ENCODE results near the gene KLHDC9. TPM values are rescaled to one million over a fixed set of nuclear protein-coding genes. Genes with fewer than 3 reads are reported as not detected.
A peak's percentile ranks its signal among the peaks of the same experiment; 100 is the strongest.
"Not testable (repeated sequence)": the region's sequence is repeated elsewhere in the genome, so short reads cannot be mapped to it uniquely, and the experiment has no call there.

The KLHDC9 gene
- 0.93 and 1.5 TPM in 2 replicates for total RNA-seq

DNA sequence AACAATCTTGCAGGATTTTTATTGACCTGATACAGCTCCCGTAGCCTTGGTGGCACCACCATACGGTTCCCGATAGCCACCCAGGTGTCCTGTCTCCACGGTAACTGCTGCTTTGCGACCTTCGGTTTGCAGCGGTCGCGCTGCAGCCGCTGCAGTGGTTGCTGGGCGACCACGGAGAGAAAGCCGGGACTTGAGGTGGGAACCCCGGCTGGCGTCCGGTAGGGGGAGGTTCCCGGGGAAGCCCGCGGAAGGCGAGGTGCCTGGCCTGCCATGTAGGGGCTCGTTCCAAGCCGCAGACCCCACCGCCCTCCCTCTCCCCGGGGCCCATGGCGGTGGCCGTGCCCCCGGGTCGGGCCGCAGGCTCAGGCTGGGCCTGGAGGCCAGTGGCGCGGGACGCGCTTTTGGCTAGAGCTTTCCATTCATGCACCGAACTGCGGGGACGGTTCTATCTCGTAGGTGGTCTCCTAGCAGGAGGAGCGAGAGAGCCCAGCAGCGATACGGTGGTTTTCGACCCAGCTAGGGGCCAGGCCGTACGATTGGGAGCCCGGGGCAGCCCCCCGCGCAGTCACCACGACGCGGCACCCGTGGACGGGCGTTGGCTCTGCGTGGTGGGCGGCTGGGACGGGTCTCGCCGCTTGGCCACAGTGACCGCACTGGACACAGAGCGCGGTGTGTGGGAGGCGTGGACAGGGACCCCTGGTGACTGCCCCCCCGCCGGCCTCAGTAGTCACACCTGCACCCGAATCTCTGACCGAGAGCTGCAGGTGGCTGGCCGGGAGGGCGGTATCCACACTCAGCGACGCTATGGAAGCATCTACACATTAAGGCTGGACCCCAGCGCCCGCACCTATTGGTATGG, at the start of gene KLHDC9:
Gene KLHDC9 (plus strand): TSS at position 152 of the 859 bp plus-strand sequence. CDS start 175 bp downstream, at position 327.
- DNase-seq = peak; percentile 88

GRCh38 chr1:161048949-161049722, 49.0 kb upstream of the KLHDC9 start:
- DNase-seq = no peak

- DNase-seq = no peak
Observed at GRCh38 chr1:161051219-161051618, 46.9 kb upstream of the KLHDC9 start.

- no peak for DNase-seq
Observed at GRCh38 chr1:161052899-161053298, 45.3 kb upstream of the KLHDC9 start.

DNA sequence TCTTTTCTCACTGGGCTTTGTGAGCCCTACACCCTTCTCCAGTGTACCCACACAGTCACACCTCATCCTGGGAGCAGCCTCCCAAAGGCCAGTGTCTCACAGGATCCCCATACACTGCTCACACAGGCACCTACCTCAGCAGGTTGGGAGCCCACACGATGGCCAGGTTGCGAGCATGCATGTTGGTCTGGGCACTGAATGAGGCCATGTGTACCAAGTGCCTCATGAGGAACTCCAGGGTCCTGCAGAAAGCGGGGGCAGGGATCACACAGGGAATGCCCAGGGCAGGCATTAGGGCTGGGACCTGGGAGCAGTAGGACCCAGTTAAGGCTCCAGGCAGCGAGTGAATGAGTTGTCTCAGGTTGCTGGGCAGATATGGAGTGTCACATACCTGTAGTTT, 43.9 kb upstream of the KLHDC9 start:
- no peak for DNase-seq

DNA sequence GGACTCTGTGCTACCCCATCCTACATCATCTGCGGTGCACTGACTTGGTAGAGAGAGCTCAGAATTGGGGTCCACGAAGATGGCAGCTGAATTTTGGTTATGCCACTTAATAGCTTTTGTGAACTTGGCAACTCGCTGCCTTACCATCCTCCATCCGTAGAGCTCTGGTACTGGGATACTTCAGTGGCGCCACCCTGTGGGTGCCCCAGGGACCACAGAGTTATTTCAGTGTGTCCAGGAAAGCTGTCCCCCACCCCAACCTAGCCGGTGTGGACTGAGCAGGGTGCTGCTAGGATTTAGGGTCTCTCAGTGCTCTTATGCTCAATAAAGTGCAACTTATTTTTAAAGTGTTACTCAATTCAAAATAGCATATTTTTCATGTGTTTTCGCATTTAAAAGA, 43.4 kb upstream of the KLHDC9 start:
- no peak for DNase-seq

DNA sequence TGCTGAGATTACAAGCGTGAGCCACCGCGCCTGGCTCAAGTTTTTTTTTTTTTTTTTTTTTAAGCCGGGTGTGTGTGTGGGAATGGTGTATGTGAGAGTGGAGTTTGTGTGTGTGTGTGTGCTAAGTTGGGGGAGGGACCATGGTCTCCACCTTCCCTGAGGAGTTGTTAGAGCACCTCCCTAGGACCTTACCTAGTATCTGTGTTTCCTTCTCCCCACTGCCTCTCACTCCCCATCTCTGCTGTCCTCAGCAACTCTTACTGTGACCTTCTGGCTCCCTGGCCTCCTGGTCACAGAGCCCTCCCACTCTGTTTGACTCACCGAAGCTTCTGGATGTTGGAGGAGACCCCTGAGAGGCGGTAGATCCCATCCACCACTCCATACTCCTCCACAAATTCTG, 38.9 kb upstream of the KLHDC9 start:
- DNase-seq = no peak

- DNase-seq = no peak
Observed at GRCh38 chr1:161061419-161061818, 36.7 kb upstream of the KLHDC9 start.

GRCh38 chr1:161063936-161064335, 34.2 kb upstream of the KLHDC9 start:
- DNase-seq = not testable (repeated sequence)

DNA sequence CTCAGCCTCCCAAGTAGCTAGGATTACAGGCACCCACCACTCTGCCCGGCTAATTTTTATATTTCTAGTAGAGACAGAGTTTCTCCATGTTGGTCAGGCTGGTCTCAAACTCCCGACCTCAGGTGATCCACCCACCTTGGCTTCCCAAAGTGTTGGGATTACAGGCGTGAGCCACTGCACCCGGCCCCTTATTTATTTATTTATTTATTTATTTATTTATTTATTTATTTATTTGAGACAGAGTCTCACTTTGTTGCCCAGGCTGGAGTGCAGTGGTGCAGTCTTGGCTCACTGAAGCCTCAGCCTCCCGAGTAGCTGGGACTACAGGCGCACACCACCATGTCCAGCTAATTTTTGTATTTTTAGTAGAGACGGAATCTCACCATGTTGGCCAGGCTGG, 32.5 kb upstream of the KLHDC9 start:
- not testable (repeated sequence) for DNase-seq

DNA sequence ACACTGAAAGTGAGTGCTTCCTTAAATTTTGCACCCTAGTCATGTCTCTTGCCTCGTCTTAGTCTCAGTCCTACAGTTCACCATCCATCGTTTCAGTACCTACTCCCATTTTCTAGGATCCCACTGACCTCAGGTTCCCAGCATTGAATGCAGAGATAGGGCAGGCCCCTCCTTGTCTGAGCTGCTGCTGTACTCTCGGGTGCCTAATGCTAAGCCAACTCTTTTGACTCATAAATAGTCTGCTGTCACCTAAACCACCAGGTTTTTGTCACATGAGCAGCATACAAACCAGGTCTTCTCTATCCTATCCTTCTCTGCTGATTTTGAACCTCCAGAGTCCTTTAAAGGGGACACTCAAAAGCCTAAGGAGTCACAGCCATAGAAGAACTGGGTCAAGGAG, 31.5 kb upstream of the KLHDC9 start:
- DNase-seq = no peak

GRCh38 chr1:161068306-161069234, 29.6 kb upstream of the KLHDC9 start:
- DNase-seq = no peak

- no peak for DNase-seq
Observed at GRCh38 chr1:161069241-161069640, 28.9 kb upstream of the KLHDC9 start.

GRCh38 chr1:161069731-161070270, 28.4 kb upstream of the KLHDC9 start, which contains the start of gene ARHGAP30:
TSS of gene ARHGAP30 (minus strand) at chr1:161069891. CDS start at chr1:161069624, 267 bp downstream.
- DNase-seq = no peak

DNA sequence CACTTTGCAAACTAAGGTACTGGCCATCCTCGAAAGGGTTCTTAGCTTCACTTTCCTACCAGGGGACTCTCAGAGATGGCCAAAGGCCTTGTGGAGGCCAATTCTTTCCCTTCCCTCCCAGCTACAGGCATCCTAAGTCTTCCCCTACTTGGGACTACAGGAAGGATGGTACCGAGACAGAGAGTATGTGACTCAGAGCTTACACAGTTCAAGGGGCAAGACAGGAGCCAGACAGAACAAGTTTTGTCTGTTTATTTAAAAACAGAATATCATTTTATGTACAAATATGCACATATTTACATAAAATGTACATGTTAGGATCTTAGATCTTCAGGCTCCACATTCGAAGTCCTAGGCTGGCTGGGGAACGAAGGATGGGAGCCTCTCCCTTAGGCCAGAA, 27.4 kb upstream of the KLHDC9 start:
- DNase-seq = no peak

DNA sequence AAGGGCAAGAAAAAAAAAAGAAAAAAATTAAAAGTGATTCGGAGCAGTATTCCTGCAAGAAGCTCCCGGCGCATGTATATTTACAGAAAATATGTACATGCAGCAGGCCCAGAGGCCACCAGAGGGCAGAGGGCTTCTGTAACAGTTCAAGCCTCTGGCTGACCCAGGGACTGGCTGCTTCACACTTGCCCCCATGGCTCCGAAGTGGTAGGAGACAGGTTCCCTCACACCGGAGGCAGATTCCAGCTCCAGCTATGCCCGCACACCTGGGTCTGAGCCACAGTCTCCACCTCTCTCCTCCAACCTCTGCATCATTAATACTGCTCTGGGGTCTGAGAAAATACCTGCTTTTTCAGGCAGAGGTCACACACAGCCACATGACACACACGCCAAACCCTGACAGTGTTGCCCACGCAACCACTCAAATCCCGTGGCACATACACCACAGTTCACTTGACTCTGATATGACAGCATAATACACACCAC, 26.2 kb upstream of the KLHDC9 start:
- peak; percentile 54 for DNase-seq

DNA sequence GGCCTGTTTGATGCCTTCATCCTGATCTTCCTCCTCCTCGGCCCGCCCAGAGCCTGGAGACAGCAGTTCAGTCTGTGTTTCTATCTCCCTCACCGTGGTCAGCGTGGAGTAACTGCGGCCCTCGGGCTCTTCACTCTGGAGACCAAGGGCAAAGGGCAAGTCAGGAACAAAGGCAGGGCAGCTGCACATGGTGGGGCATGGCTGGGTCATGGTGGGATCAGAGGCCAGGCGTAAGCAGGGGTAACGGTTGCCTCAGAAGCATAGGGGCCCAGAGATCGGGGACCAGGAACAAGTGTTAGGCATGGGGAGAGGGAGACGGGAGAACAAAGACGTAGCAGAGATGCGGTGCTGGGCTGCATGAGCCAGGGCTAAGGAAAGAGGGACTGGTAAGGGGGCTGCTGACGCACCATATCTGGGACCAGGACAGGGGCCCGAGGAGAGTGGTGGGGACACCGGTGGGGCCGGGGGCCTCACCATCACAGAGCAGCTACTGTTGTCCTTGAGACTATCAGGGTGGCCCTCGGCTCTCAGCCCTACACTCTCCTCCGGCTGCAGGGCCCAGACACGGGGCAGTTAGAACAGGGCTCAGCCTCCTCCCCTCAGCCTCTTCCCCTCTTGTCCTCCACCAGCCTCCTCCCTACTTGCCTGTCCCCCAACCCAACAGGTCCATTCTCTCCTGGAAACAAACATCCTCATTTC, 25.3 kb upstream of the KLHDC9 start:
- no peak for DNase-seq

GRCh38 chr1:161073474-161074121, 24.6 kb upstream of the KLHDC9 start:
- DNase-seq = no peak

GRCh38 chr1:161074676-161075368, 23.3 kb upstream of the KLHDC9 start:
- no peak for DNase-seq

DNA sequence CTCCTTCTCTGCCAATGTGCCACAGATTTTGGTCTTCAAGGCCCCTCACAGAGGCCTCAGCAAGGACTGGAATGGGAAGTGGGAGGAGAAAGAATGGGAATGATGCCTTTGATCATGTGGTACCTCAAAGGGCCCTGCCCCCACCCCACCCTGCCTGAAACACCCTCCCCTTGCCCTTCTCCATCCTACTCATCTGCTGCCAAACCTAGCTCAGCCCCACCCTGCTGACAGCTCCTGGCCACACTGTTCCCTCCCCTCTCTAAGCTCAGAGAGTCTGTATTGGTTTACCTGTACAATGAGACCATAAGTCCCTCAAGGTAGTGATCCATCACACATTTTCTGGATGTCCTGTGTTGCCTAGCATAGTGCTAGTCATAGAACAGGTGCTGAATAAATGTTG, 21.8 kb upstream of the KLHDC9 start:
- DNase-seq = no peak

Data from dermis blood vessel endothelial cell (primary cell).